Activated T-cell treated with anti-CD3 and anti-CD28 coated beads, Interleukin-2, amount 50 U/mL, for 4 hours (primary cell): Measurements from ENCODE around the gene BRD1. TPM values are rescaled to one million over a fixed set of nuclear protein-coding genes. Genes with fewer than 3 reads are reported as not detected.
"Not testable (repeated sequence)": the region's sequence is repeated elsewhere in the genome, so short reads cannot be mapped to it uniquely, and the experiment has no call there.

Experiments used
- ATAC-seq, 2 donors: fragments of 200-7000 bp; cut with Tn5 transposase; one replicate each; pipeline ENCODE4 v1.10.0; 2021
- DNase-seq: peaks from one replicate; pipeline ENCODE4 v3.0.0-alpha.2; 2020
- H3K27me3 Mint-ChIP-seq: one replicate; pipeline ENCODE4 v1.8.0; 2021; ENCODE audit warnings: low read depth, mixed read lengths
- H3K36me3 Mint-ChIP-seq: one replicate; pipeline ENCODE4 v1.8.0; 2022; ENCODE audit warnings: mixed read lengths; ENCODE audit not compliant: insufficient read depth
- H3K4me1 Mint-ChIP-seq: one replicate; pipeline ENCODE4 v1.8.0; 2021; ENCODE audit warnings: low read depth, mixed read lengths
- H3K4me3 Mint-ChIP-seq: one replicate; pipeline ENCODE4 v1.8.0; 2021; ENCODE audit warnings: mild to moderate bottlenecking, moderate library complexity, mixed read lengths
- H3K9me3 Mint-ChIP-seq: one replicate; pipeline ENCODE4 v1.8.0; 2021; ENCODE audit warnings: mixed read lengths
- total RNA-seq, 3 donors: library from RNA; stranded (reverse); gene quantifications; one replicate each; pipeline ENCODE4 v1.2.1, GENCODE V29; 2021

BRD1 gene
- total RNA-seq, 3 donors from 2014 or later: 26.8 to 34.9 (median 32.3) TPM

DNA sequence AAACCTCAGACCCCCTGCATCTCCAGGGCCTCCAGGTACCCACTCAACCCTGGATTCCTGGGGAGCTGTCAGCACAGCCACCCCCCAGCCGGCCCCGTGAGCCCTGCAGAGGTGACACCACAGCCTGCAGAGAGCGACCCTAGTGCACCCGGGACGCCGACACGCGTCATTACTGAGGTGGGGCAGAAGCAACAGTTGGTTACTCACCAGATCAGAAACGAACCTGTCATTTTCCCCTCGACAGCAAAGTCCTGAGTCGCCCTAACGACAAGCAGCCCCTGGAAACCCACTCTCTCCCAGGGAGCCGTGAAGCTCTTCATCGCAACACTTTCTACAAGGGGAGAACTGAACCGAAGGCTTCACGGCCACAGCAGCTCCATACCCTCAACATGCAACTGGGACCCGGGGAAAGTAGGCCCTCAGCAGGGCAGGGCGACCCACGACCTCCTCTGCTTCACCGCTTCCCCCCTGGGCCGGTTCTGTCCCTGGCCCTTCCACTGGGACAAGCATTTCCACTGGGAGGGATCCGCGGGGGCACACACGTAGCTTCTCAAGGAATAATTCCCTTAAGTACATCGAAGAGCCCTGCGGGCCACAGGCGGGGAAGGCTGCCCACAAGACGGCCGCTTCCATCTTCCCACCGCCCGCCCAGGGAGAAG, 1.6 kb downstream of the BRD1 start:
- Mint-ChIP-seq H3K9me3 (no peaks in the 10 kb centered on the region), H3K4me1 (peaks cover 64% of the 10 kb centered on the region), H3K36me3 (peaks cover 24% of the 10 kb centered on the region), H3K4me3 (peak overlapping the region; percentile 88), H3K27me3 (no peaks in the 10 kb centered on the region)
- ATAC-seq: peak; percentile 77 to 82
- DNase-seq: peak; percentile 66

DNA sequence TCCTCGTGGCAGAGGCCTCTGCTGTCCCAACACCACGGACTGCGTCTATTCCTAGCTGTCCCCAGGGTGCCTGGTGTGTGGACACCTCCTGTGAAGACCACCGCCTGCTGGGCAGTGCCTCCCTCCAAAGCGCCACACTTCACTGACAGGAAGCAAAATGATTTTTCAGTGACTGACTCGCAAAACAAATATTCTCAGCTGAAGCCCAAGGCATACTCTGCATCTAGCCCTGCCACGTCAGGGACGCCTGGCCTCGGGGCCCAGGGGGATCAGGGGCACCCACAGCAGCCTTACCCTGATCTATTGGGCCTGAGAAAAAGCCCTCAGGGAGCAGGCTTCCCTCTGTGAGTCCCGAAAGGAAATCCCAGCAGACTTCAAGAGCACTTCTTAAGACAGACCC, 2.2 kb downstream of the BRD1 start:
- H3K36me3 Mint-ChIP-seq: peaks cover 24% of the 10 kb centered on the region
- H3K4me3 Mint-ChIP-seq: peak overlapping the region; percentile 88
- peaks cover 65% of the 10 kb centered on the region for H3K4me1 Mint-ChIP-seq
- DNase-seq: no peak
- ATAC-seq: no peak
- H3K27me3 Mint-ChIP-seq: no peaks in the 10 kb centered on the region
- no peaks in the 10 kb centered on the region for H3K9me3 Mint-ChIP-seq

DNA sequence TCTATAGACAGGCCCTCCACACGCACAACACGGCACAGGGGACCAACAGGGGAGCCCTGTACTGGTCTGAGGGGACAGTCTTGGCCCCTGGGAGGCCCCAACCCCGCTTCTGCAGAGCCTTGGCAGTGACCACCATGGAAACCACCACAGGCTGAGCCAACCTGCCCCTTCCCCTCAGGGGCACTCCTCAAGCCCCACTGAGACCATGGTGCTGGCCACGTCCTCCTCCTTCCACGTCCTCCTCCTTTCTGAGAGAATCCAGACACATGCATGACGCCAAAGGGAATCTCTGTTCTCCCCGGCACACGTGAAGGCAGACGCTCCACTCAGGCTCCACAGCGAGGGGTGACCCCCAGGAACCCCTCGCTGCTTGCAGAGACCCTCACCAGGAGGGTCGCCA, 2.7 kb downstream of the BRD1 start:
- DNase-seq (no peak), ATAC-seq (no peak)
- no peaks in the 10 kb centered on the region for H3K9me3 Mint-ChIP-seq
- H3K36me3 Mint-ChIP-seq: peaks cover 24% of the 10 kb centered on the region
- H3K4me3 Mint-ChIP-seq: peak overlapping the region; percentile 37
- peaks cover 63% of the 10 kb centered on the region for H3K4me1 Mint-ChIP-seq
- H3K27me3 Mint-ChIP-seq: no peaks in the 10 kb centered on the region

DNA sequence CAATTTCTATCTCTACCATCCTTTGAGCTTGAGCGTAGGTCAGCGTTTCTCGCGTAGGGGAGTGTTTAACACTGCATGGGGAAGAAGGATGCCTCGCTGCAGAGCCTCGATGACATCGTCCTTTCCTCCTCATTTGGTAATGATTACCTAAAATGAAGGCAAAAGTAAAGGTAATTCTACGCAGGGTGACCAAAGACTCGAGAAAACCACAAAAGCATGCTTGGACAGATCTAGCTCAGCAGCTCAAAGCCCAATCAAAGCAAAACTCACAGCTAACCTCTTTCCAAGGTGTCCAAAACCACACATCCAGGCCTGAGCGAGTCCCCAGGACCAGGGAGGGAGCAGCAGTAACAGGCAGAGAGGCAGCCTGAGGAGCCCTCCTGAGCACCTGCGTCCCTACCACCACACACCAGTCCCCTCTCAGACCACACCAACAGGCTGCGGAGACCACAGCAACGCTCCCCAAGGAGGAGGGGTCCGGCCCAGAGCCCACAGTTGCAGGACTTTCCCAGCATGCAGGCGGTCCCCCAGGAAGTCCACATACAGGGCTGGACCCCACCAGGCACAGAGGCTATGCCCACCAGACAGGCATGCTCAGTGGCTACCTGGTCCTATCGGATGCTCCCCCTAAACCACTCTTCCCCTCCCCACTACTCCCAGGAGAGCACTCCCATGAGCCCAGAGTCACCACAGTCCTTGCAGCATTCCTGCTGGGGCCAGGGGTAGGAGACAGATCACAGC, 3.3 kb downstream of the BRD1 start:
- no peak for ATAC-seq
- H3K9me3 Mint-ChIP-seq: no peaks in the 10 kb centered on the region
- peaks cover 24% of the 10 kb centered on the region for H3K36me3 Mint-ChIP-seq
- DNase-seq: no peak
- H3K4me1 Mint-ChIP-seq: peaks cover 59% of the 10 kb centered on the region
- H3K4me3 Mint-ChIP-seq: peak overlapping the region; percentile 37
- H3K27me3 Mint-ChIP-seq: no peaks in the 10 kb centered on the region

DNA sequence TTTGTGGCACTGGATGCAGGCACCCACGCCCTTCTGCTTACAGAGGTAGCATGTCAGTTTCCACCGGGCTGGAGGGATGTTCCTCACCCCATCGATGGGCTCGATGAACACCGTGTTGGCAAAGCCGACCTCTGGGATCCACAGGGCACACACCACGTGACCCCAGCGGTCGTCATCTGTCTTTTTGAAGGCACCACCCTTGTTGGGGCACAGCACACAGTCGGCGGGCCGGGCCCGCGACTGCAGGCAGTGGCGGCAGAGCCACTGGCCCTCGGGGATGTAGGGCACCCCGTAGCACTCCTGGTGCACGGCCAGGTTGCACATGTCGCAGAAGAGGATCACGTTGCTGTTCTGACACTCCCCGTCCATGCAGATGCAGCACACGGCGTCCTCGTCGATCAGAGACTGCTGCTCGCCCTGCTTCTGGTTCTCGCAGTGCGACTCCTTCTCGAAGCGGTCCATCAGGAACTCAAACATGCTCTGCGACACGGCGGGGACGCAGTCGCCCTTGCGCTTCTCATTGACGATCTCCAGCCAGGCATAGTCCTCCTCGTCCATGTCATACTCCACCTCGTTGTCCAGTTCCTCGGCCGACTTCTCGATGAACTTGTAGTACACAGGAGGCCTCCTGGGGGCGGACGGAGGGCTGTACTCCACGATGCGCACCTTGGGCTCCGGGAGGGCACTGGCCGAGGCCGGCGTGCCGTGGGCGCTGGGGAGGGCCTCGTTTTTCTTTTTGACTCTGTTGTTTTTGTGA, 4.2 kb downstream of the BRD1 start:
- no peaks in the 10 kb centered on the region for H3K27me3 Mint-ChIP-seq
- no peak for ATAC-seq
- no peaks in the 10 kb centered on the region for H3K9me3 Mint-ChIP-seq
- H3K4me3 Mint-ChIP-seq: peak overlapping the region; percentile 28
- peaks cover 54% of the 10 kb centered on the region for H3K4me1 Mint-ChIP-seq
- peaks cover 30% of the 10 kb centered on the region for H3K36me3 Mint-ChIP-seq
- DNase-seq: no peak

DNA sequence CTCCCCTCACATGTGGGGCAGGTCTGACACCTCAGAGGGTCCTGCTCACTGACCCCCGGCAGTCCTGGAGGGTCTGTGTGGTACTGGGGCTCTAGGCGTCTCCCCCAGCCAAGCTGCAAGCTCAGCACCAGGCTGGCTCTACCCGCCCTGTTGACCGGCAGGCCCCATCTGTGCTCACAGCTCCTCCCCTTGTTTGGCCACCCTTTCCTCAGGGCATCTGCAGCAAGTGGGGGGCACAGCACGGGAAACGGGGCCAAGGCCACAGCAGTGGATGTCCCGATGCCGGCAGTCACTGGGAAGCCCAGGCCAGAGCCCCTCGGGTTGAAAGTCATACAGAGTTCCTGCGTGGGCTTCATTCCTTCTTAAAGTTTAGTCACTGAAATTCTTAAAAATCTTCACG, 5.9 kb downstream of the BRD1 start:
- not testable (repeated sequence) for ATAC-seq, H3K4me3 Mint-ChIP-seq, H3K27me3 Mint-ChIP-seq, H3K9me3 Mint-ChIP-seq, DNase-seq
- peaks cover 41% of the 10 kb centered on the region for H3K36me3 Mint-ChIP-seq
- H3K4me1 Mint-ChIP-seq: peaks cover 71% of the 10 kb centered on the region

DNA sequence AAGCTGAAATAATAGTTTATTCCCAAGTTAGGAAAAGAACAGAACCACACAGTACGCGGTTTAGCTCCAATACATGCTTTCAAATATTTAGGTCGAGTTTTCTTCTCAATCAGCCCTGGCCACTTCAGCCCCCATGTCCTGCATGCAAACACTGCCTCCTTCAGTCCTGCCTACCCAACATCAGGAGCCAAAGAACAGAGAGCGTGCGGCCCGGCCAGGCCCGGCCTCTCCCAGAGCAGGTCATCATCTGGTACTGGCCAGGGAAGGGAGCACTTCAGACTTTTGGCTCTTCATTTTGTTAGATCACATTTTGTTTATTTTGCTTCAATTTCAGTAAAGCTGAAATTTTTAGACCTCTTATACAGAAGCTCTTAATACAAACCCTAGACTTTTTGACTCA, 6.7 kb downstream of the BRD1 start:
- DNase-seq (no peak), ATAC-seq (no peak)
- no peaks in the 10 kb centered on the region for H3K27me3 Mint-ChIP-seq
- H3K4me3 Mint-ChIP-seq: no peak overlapping the region
- H3K9me3 Mint-ChIP-seq: no peaks in the 10 kb centered on the region
- H3K4me1 Mint-ChIP-seq: peaks cover 74% of the 10 kb centered on the region
- H3K36me3 Mint-ChIP-seq: peaks cover 42% of the 10 kb centered on the region

DNA sequence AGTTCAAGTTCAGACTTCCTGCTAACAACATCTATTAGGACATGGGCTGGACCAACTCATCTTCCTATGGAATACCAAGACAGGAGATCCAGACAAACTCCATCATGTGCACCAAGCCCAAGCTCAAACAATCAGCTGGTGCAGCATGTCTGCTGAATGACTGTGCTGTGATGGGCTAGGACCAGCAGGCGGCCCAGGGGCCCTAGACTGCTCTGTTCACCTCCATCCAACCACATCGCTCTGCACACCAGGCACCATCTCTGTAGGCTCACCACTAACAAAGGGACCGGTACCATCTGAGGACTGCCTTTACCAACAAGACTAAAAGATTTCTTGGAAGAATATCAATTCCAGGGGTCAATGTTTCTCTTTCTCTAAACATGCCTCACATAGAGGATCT, 10.3 kb downstream of the BRD1 start:
- DNase-seq: no peak
- no peaks in the 10 kb centered on the region for H3K27me3 Mint-ChIP-seq
- no peaks in the 10 kb centered on the region for H3K9me3 Mint-ChIP-seq
- H3K36me3 Mint-ChIP-seq: peaks cover 25% of the 10 kb centered on the region
- H3K4me3 Mint-ChIP-seq: no peak overlapping the region
- no peak for ATAC-seq
- H3K4me1 Mint-ChIP-seq: peaks cover 71% of the 10 kb centered on the region

DNA sequence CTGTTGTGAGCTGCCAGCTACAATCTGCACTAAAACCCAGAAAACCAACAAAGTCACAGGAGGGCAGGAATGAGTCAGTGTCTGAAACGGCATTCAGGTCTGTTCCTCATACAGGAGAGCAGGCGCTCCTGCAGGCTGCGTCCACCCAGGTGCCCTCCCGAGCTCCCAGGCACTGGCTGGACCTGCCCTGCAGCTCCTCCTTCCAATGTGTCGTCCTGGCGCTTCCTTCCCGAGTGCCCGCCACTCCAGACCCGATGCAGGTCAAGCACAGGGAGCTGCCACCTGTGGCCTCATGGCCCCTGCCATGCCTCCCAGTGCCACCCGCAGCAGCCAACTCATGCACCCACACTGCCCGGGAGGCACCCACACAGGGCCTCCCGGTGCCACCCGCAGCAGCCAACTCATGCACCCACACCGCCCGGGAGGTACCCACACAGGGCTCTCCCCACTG, 12.0 kb downstream of the BRD1 start:
- Mint-ChIP-seq H3K4me1 (peaks cover 77% of the 10 kb centered on the region), H3K36me3 (peaks cover 22% of the 10 kb centered on the region), H3K27me3 (no peaks in the 10 kb centered on the region), H3K9me3 (no peaks in the 10 kb centered on the region), H3K4me3 (peak overlapping the region; percentile 21)
- ATAC-seq (peak; percentile 67), DNase-seq (no peak)

DNA sequence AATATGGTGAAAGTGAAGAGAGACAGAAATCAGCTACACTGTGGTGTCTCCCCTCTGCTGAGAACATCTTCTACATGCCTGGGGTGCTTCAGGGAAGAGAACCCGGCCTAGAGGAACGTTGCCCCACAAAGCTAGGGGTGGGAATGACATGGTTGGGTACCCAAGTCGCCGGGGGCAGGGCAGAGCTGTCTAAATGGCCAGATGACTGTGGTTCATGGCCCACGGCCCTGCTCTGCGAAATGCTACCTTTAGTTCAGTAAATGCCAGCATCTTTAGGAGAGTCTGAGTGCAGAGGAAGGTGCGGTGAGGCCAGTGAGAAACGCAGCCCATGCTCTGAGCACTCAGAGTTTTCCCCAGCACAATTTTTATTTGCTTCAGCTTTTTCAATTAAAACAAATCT, 12.8 kb downstream of the BRD1 start:
- ATAC-seq (no peak), DNase-seq (no peak)
- Mint-ChIP-seq H3K36me3 (peaks cover 25% of the 10 kb centered on the region), H3K4me1 (peaks cover 78% of the 10 kb centered on the region), H3K27me3 (no peaks in the 10 kb centered on the region), H3K4me3 (no peak overlapping the region), H3K9me3 (no peaks in the 10 kb centered on the region)

DNA sequence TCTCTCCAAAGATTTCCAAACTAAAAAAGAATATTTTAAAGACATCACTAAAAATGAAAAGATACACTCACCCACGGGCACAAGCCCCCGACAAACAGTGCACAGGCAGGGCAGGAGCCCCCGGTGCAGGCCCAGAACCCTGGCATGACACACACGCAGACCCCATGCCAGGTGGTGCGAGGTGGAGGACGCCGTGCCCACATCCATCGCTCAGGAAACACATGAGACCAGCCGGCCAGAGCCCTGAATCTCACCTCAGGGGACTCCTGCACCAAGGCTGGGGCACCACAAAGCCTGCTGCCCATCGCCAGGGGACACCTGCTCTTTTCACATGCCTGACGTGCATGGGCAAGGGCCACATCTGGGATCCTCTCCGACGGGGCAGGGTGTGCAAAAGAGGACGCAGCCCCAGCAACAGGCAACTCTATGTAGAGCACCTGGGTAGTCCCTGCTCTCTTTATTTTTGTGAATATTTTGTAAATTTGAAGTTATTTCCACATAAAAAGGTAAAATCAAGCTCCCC, 13.4 kb downstream of the BRD1 start:
- DNase-seq (no peak), ATAC-seq (no peak)
- Mint-ChIP-seq H3K9me3 (no peaks in the 10 kb centered on the region), H3K36me3 (peaks cover 25% of the 10 kb centered on the region), H3K4me1 (peaks cover 81% of the 10 kb centered on the region), H3K4me3 (no peak overlapping the region), H3K27me3 (no peaks in the 10 kb centered on the region)

DNA sequence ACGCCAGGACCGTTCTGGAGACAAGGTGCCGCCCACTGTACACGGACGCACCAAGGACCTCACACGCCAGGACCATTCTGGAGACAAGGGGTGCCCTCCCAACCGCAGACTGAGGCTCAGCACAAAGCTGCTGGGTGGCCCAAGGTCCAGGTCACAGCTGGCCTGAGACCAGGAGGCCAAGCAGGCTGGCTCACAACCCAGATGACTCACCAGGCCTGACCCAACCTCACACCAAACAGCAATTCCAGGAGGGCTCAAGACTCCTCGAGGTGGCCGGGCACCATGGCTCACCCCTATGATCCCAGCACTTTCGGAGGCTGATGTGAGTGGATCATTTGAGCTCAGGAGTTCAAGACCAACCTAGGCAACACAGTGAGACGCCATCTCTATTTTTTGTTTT, 14.8 kb downstream of the BRD1 start:
- Mint-ChIP-seq H3K9me3 (no peaks in the 10 kb centered on the region), H3K36me3 (peaks cover 23% of the 10 kb centered on the region), H3K4me3 (no peak overlapping the region), H3K27me3 (no peaks in the 10 kb centered on the region), H3K4me1 (peaks cover 83% of the 10 kb centered on the region)
- ATAC-seq (no peak), DNase-seq (no peak)

DNA sequence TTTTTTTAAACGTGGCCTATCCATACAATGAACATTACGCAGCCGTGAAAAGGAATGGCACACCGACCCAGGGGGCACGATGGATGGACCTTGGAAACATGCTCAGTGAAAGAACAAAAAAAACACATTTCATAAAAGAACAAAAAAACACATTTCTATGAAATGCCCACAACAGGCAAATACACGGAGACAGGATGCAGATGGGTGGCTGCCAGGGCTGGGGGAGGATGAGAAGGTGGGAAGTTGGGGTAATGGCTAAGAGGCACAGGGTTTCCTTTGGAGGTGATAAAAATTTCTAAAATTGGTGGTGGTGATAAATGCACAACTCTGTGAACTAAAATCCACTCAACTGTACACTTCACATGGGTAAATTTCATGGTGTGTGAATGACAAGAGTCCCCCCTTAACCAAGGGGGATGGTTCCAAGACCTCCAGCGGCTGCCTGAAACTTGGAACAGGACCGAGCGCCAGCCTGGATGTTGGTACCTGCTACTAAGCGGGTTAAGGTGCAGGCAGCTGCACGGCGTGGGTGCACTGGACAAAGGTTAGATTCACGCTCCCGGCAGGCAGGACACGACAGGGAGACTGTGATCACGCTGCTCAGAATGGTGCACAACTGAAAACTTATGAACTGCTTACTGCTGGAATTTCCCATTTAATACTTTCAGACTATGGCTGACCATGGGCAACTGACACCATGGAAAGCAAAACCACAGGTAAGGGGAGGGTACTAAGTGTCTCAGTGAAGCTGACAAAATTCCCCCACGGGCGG, 16.5 kb downstream of the BRD1 start:
- no peak for ATAC-seq
- H3K4me1 Mint-ChIP-seq: peaks cover 82% of the 10 kb centered on the region
- peaks cover 12% of the 10 kb centered on the region for H3K36me3 Mint-ChIP-seq
- H3K9me3 Mint-ChIP-seq: no peaks in the 10 kb centered on the region
- no peaks in the 10 kb centered on the region for H3K27me3 Mint-ChIP-seq
- H3K4me3 Mint-ChIP-seq: no peak overlapping the region
- DNase-seq: no peak
